HFFc6 (cell line): Measurements from ENCODE around the gene SETBP1. TPM values are rescaled to one million over a fixed set of nuclear protein-coding genes. Genes with fewer than 3 reads are reported as not detected.
"Not testable (repeated sequence)": the region's sequence is repeated elsewhere in the genome, so short reads cannot be mapped to it uniquely, and the experiment has no call there.

ENCODE experiments used
- DNase-seq: peaks from one replicate; pipeline ENCODE4 v3.0.0-alpha.2; 2018
- H3K27ac Mint-ChIP-seq: 2 replicates; pipeline ENCODE4 v1.8.0; 2020; ENCODE audit warnings: mild to moderate bottlenecking, mixed read lengths
- H3K27me3 Mint-ChIP-seq: 2 replicates; pipeline ENCODE4 v1.8.0; 2021; ENCODE audit warnings: mild to moderate bottlenecking, moderate library complexity, mixed read lengths; ENCODE audit not compliant: insufficient read depth
- H3K36me3 Mint-ChIP-seq: 2 replicates; pipeline ENCODE4 v1.8.0; 2021; ENCODE audit warnings: low read depth, mixed read lengths
- H3K4me1 Mint-ChIP-seq: 2 replicates; pipeline ENCODE4 v1.8.0; 2020; ENCODE audit warnings: low read depth, mixed read lengths
- H3K4me3 Mint-ChIP-seq: 2 replicates; pipeline ENCODE4 v1.8.0; 2020; ENCODE audit warnings: mild to moderate bottlenecking, moderate library complexity, mixed read lengths
- H3K9me3 Mint-ChIP-seq: 2 replicates; pipeline ENCODE4 v1.8.0; 2020; ENCODE audit warnings: mild to moderate bottlenecking, mixed read lengths
- total RNA-seq, 6 experiments: library from RNA; stranded (reverse); fragmentation: NEBNext Ultra II Directional; extraction: Animal tissue kit (Norgen Biotek cat#: 25700); gene quantifications; 2 replicates in 1 of 6; 3 replicates in 5 of 6; pipeline ENCODE4 v1.2.3, GENCODE V29; 2021
- TF ChIP-seq, protein P1 (sequence below): fragments of 200-600 bp; sonication (generic); IDR thresholded peaks from 2 replicates; pipeline ENCODE4 v1.5.0; 2021; ENCODE audit warnings: antibody characterized with exemption, mild to moderate bottlenecking

The SETBP1 gene
- total RNA-seq, 6 experiments from 2014 or later = 0.03 to 0.40 (median 0.09) TPM

DNA sequence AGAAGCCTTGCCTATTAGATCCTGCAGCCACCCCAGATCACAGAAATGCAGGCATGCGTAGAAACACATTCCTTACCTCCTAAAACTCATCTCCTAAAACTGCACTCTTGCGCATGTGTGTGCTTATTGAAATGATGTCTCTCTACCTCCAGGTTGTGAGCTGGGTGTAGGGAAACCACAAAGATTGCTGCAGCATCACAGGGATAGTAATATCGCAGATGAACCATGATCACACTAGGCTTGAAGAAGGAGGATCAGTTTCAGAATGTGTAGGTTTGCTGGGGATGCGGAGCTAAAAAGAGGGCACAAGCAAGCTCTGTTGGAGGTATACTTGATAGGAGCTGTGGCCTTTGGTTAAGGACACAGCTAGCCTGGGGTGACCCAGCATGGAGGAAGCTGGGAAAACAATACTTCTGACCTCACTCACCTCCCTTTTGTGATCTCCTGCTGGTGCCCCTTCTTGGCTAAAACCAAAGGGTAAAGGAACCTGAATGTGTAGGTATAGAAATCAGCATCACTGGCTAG is 118.8 kb downstream of the SETBP1 start:
- no peak overlapping the region for H3K4me3 Mint-ChIP-seq
- no peaks in the 10 kb centered on the region; the same call in 1 of the 2 replicates for H3K9me3 Mint-ChIP-seq
- H3K36me3 Mint-ChIP-seq = no peaks in the 10 kb centered on the region; the same call in 1 of the 2 replicates
- TF ChIP-seq, protein P1, sequence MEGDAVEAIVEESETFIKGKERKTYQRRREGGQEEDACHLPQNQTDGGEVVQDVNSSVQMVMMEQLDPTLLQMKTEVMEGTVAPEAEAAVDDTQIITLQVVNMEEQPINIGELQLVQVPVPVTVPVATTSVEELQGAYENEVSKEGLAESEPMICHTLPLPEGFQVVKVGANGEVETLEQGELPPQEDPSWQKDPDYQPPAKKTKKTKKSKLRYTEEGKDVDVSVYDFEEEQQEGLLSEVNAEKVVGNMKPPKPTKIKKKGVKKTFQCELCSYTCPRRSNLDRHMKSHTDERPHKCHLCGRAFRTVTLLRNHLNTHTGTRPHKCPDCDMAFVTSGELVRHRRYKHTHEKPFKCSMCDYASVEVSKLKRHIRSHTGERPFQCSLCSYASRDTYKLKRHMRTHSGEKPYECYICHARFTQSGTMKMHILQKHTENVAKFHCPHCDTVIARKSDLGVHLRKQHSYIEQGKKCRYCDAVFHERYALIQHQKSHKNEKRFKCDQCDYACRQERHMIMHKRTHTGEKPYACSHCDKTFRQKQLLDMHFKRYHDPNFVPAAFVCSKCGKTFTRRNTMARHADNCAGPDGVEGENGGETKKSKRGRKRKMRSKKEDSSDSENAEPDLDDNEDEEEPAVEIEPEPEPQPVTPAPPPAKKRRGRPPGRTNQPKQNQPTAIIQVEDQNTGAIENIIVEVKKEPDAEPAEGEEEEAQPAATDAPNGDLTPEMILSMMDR = no peak
- DNase-seq = no peak
- H3K4me1 Mint-ChIP-seq = no peaks in the 10 kb centered on the region; the same call in 1 of the 2 replicates
- H3K27me3 Mint-ChIP-seq = no peaks in the 10 kb centered on the region
- H3K27ac Mint-ChIP-seq = no peak overlapping the region

DNA sequence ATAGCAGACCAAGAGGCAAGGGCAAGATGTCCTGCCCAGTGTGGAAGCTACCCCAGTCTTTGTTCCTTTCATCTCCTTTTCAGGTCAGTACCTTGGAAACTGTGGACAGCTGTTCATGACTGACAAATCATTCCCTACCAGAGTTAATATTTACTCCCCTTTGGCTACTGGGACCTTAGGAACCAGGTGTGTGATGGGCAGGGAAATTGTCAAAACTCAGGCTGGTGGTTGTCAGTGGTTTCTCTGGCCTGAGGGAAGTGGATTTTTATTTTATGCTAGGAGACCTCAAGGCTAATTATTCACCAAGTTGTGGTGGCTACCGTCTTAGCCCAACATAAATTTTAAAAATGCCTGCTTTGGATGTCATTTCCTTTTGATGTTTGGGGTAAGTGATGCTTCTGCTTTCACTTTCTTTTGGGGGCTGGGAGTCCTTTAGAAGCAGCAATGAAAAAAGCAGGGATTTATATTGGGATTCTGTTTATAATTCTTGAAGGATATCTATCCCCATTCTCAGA is 119.3 kb downstream of the SETBP1 start:
- no peak overlapping the region for H3K27ac Mint-ChIP-seq
- H3K36me3 Mint-ChIP-seq = no peaks in the 10 kb centered on the region; the same call in 1 of the 2 replicates
- TF ChIP-seq, protein P1 = no peak
- no peaks in the 10 kb centered on the region; the same call in 1 of the 2 replicates for H3K4me1 Mint-ChIP-seq
- H3K9me3 Mint-ChIP-seq = no peaks in the 10 kb centered on the region; the same call in 1 of the 2 replicates
- no peak overlapping the region for H3K4me3 Mint-ChIP-seq
- DNase-seq = no peak
- H3K27me3 Mint-ChIP-seq = no peaks in the 10 kb centered on the region

DNA sequence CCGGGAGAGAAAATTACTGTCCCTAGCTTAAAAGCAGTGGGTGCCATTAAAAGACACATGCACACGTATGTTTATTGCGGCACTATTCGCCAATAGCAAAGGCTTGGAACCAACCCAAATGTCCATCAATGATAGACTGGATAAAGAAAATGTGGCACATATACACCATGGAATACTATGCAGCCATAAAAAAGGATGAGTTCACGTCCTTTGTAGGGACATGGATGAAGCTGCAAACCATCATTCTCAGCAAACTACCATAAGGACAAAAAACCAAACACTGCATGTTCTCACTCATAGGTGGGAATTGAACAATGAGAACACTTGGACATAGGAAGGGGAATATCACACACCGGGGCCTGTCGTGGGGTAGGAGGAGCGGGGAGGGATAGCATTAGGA is 120.1 kb downstream of the SETBP1 start:
- H3K27ac Mint-ChIP-seq, H3K4me3 Mint-ChIP-seq, H3K9me3 Mint-ChIP-seq: not testable (repeated sequence)

DNA sequence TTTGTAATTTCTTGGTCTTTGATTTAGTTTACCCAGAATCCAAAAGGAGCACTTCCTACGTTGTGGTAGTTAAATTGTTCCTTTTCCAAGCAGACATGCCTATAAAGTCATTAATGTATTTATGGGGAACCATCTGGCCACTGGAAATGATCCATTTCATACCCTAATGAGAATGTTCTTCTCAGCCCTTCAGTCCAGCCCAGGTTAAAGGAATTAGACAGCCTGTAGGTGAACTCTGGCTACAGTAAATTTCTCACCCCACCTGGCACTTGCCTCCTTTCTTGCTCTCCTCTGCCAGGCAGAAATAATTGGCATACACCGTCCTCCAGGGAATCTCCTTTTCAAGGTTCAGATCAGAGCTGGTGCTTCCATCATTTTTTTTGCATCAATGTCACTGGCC is 121.1 kb downstream of the SETBP1 start:
- H3K36me3 Mint-ChIP-seq = no peaks in the 10 kb centered on the region; the same call in 1 of the 2 replicates
- no peaks in the 10 kb centered on the region; the same call in 1 of the 2 replicates for H3K9me3 Mint-ChIP-seq
- DNase-seq = no peak
- H3K27ac Mint-ChIP-seq = no peak overlapping the region
- no peaks in the 10 kb centered on the region; the same call in 1 of the 2 replicates for H3K27me3 Mint-ChIP-seq
- no peak overlapping the region for H3K4me3 Mint-ChIP-seq
- H3K4me1 Mint-ChIP-seq = no peaks in the 10 kb centered on the region; the same call in 1 of the 2 replicates
- TF ChIP-seq, protein P1 = no peak

More for the DNA sequence above, 120.1 kb downstream of the SETBP1 start:
- not testable (repeated sequence) for H3K36me3 Mint-ChIP-seq, DNase-seq, H3K4me1 Mint-ChIP-seq, H3K27me3 Mint-ChIP-seq

DNA sequence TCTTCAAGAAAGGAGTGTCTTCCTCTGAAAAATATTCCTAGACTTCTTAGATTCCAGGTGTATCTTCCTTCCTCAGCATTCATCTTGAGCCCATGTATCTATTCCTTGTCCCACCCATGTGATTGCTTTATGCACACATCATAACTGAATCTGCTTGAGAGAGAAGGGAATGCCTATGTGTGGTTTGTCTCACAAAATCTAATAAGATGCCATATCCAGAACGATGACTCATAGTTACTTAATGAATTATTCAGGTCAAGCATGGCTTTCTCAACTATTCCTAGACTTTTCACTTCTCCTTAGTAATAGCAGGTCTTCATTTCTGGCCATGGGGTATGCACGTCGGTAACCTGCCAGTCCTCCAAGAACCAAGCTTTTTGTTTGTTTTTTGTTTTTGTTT is 121.8 kb downstream of the SETBP1 start:
- Mint-ChIP-seq H3K4me1 (no peaks in the 10 kb centered on the region; the same call in 1 of the 2 replicates), H3K36me3 (no peaks in the 10 kb centered on the region; the same call in 1 of the 2 replicates), H3K27ac (no peak overlapping the region), H3K9me3 (no peaks in the 10 kb centered on the region; the same call in 1 of the 2 replicates), H3K27me3 (peaks cover under 1% of the 10 kb centered on the region; the same call in 1 of the 2 replicates), H3K4me3 (no peak overlapping the region)
- no peak for DNase-seq
- TF ChIP-seq, protein P1 = no peak

DNA sequence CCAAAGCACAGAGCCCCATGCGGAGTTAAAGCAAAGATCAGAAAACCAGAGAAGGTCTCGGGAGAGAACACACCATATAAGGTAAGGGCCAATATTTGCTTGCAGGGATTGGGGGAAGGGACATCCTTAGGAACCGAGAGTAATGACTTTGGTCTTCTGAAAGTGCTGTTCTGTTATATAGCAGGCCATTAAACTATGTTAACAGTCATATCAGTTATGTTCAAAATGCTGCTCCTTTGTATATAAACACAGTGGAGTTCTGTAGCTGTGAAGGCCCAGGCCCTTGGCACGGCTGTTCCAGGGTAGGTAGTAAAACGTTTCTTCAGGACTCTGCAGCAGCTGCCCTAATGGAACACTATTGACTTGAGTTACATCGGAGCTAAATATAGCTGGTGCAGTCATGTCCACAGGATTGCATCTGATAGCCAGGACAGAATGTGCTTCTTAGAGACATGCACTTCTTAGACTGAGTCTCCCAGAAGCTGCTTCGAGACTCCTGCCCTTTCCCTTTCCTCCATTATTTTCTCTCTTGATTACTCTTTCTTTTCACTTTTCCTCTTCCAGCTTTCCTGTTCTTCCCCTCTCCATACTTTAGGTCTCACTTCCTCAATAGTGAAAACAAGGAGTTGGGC is 122.4 kb downstream of the SETBP1 start:
- Mint-ChIP-seq H3K36me3 (no peaks in the 10 kb centered on the region; the same call in 1 of the 2 replicates), H3K27me3 (peaks cover 6% of the 10 kb centered on the region; the same call in 1 of the 2 replicates), H3K27ac (no peak overlapping the region), H3K9me3 (peaks cover 2% of the 10 kb centered on the region; the same call in 1 of the 2 replicates), H3K4me1 (no peaks in the 10 kb centered on the region; the same call in 1 of the 2 replicates), H3K4me3 (no peak overlapping the region)
- DNase-seq = no peak
- TF ChIP-seq, protein P1 = no peak
